Stimulated activated CD4-positive, alpha-beta T cell treated with anti-CD3 and anti-CD28 coated beads, Interleukin-1b, Interleukin-23, amount 100 ng/mL, for 4 hours (primary cell): Measurements from ENCODE around the gene THSD7A.

Experiments
- DNase-seq, 2 donors: peaks; one replicate each; pipeline ENCODE4 v3.0.0-alpha.2; 2020; ENCODE audit warnings: low read depth in 2 of 2

THSD7A gene

GRCh38 chr7:11331128-11332102 is 500.6 kb downstream of the THSD7A start:
- DNase-seq: no peak

- DNase-seq: no peak
Observed at GRCh38 chr7:11330717-11331116, 501.3 kb downstream of the THSD7A start.

- no peak for DNase-seq
Observed at GRCh38 chr7:11330208-11330607, 501.8 kb downstream of the THSD7A start.

GRCh38 chr7:11329626-11330025 is 502.4 kb downstream of the THSD7A start:
- DNase-seq: no peak

GRCh38 chr7:11328309-11328708 is 503.7 kb downstream of the THSD7A start:
- no peak for DNase-seq

GRCh38 chr7:11327633-11328032 is 504.4 kb downstream of the THSD7A start:
- no peak for DNase-seq
